Activated T-helper 9 cell treated with anti-CD3 and anti-CD28 coated beads, Interleukin-2, amount 50 U/mL, for 16 hours (primary cell): Measurements from ENCODE around the gene TFF2.

Experiments used
- DNase-seq: peaks from one replicate; pipeline ENCODE4 v3.0.0-alpha.2; 2020; ENCODE audit warnings: low read depth

Gene TFF2

GRCh38 chr21:42366292-42367010, 15.7 kb upstream of the TFF2 start, which contains the start of gene TFF1:
TSS of gene TFF1 (minus strand) at chr21:42366535. CDS start at chr21:42366495, 40 bp downstream.
- DNase-seq, result no peak

DNA sequence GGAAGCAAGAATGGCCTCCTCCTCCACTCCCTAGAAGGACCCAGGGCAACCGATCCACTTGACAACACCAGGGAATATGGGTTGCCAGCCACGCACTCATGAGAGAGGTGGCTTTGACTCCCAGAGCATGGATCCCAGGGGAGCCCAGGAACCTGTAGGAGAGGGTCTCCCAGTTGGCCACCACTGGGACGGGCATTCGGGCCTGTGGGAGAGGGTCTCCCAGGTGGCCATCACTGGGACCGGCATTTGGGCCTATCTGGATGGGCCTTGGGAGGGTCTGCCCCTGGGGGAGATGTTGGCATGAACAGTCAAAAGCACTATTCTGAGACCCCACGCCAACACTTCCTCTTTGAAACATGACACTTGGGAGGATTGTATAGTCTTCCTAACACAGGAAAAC, 15.0 kb upstream of the TFF2 start:
- no peak for DNase-seq

- DNase-seq, result no peak
Measured at GRCh38 chr21:42364304-42364865, 13.6 kb upstream of the TFF2 start.

GRCh38 chr21:42363312-42363711, 12.5 kb upstream of the TFF2 start:
- DNase-seq, result no peak

DNA sequence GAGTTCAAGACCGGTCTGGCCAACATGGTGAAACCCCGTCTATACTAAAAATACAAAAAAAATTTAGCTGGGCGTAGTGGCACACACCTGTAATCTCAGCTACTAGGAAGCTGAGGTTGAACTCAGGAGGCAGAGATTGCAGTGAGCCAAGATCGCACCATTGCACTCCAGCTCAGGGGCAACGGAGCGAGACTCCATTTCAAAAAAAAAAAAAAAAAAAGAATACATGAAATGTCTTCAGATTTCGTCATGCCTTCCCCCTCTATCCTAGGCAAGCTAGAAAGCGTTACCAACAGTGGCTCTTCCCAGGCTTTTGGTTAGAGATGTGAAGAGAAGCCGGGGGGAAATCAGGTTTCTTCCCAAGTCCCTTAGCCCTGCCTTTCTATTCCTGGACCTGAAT, 11.9 kb upstream of the TFF2 start:
- DNase-seq, result no peak

GRCh38 chr21:42362198-42362597, 11.4 kb upstream of the TFF2 start:
- no peak for DNase-seq

DNA sequence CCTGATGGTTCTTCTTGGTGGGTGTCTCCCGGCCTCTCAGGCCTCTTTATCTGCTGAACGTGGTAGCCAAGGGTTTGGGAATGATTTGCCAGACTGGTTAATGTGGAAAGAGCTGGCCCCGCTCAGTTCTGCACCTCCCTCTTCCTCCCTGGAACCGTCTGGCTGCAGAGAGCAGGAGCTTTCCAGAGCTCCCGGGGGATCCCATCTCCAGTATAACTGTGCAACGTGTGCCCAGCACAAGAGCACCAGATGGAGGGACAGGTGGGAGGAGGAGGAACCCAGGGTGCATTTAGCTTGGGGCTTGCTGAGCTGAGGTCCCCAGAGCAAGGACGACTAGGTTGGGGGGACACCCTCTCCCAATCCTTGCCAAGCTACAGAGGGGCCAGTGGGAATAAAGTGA, 10.5 kb upstream of the TFF2 start:
- DNase-seq, result no peak

DNA sequence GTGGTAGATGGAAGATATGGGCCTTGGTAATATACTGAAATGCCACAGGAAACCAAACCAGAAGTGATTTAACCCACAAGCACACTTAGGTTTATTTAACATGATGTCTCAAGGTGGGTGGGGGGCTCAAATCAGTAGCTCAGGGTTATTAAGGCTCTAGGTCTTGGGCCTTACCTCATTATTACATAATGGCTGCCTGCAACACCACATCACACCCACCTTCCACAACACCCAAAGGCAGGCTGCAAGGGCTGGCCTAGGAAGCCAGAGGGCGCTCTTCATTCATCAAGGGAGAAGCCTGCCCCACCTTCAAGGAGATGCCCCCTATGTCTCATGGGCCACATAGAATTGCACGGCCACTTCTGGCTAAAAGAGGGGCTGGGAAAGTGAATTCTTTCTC, 9.5 kb upstream of the TFF2 start:
- no peak for DNase-seq

- DNase-seq, result no peak
Measured at GRCh38 chr21:42358937-42359336, 8.1 kb upstream of the TFF2 start.

DNA sequence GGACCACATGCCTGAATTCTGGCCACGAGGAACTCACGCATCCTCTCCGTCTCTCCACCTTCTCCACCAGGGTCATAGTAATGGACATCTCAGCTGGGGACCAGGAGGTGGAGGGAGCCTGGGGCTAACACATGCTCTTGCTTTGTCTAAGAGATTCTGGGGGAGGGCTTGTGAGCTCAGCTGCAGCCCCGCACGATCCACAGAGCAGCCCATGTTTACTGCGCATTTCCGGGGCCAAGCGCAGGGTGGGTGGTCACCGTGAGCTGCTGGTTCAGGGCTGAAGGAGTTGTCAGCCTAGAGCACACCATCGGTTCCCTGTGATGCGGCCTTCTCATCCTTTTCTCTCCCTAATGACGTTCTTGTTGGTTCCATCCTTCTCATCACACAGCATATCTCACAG, 7.5 kb upstream of the TFF2 start:
- DNase-seq, result no peak

GRCh38 chr21:42357307-42357706, 6.5 kb upstream of the TFF2 start:
- no peak for DNase-seq

GRCh38 chr21:42356650-42357049, 5.9 kb upstream of the TFF2 start:
- DNase-seq, result no peak

- no peak for DNase-seq
Measured at GRCh38 chr21:42356046-42356445, 5.3 kb upstream of the TFF2 start.

GRCh38 chr21:42353623-42354022, 2.8 kb upstream of the TFF2 start:
- no peak for DNase-seq

- no peak for DNase-seq
Measured at GRCh38 chr21:42352441-42353095, 1.8 kb upstream of the TFF2 start.

DNA sequence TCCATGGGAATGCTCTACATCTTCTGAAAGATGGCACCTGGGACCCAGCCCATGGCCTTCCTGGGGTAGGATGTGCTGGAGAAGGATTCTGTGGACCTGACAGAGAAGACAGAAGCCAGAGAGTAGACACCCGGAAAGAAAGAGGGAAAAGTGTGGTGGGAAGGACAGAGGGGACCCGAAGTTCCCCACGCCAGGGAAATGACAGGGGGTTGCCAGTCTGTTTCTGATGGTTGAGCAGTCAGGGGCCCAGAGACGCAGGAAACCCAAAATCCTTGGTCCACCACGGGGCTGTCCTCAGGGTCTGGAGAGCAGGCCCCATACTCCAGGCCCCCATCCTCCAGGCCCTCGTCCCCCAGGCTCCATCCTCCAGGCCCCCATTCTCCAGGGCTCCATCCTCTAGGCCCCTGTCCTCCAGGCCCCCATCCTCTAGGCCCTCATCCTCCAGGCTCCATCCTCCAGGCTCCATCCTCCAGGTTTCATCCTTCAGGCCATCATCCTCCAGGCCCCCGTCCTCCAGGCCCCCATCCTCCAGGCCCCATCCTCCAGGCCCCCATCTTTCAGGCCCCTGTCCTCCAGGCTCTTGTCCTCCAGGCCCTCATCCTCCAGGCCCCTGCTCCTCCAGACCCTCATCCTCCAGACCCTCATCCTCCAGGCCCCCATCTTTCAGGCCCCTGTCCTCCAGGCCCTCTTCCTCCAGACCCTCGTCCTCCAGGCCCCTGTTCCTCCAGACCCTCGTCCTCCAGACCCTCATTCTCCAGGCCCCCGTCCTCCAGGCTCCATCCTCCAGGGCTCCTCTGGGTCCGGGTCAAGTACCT, 1.0 kb upstream of the TFF2 start:
- no peak for DNase-seq

DNA sequence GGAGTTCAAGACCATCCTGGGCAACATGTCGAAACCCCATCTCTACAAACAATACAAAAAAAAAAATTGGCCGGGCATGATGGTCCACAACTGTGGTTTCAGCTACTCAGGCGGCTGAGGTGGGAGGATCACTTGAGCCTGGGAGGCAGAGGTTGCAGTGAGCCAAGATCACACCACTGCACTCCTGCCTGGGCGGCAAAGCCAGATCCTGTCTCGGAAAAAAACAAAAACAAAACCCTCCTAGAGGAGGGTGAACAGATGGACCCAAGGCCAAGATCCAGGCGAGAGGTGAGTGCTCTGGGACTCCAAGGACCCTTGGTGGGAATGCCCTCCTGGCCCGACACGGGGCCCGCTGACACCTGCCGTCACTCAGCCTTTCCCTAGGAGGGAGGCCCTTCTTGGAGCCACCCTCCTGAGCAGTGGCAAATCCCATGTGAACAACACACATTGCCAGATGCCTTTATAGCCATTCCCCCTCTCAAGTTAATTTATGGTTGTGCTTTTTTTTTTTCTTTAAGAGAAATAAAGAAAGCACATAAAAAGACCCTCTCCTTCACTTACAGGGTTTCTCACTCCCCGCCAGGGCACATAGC, 380 bp downstream of the TFF2 start:
- DNase-seq, result no peak

DNA sequence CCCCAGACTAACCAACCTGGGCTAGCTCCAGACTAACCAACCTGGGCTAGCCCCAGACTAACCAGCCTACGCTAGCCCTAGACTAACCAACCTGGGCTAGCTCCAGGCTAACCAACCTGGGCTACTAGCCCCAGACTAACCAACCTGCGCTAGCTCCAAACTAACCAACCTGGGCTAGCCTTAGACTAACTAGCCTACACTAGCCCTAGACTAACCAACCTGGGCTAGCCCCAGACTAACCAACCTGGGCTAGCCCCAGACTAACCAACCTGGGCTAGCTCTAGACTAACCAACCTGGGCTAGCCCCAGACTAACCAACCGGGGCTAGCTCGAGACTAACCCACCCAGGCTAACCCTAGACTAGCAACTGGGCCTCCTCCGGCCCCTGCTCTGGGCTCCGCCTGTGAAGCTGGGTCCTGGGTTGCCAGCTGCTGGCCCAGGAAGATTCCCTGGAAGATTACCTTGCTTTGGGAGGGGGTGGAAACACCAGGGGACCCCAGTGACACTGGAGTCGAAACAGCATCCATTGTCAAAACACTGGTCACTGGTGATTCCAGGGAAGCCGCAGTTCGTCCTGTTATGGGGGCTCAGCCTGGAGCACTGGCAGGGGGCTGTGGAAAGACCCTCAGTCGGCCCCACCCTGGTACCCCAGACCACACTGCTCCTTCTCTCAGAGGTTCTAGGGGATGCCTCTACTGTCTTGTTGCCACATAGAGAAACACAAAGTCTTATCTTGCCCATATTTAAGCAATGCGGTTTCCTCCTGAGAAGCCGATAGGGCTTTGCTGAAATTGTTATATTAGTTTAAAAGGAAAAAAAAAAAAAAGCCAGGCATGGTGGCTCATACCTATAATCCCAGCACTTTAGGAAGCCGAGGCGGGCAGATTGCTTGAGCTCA, 1.1 kb downstream of the TFF2 start:
- DNase-seq, result no peak

GRCh38 chr21:42348762-42349161, 2.0 kb downstream of the TFF2 start:
- no peak for DNase-seq

DNA sequence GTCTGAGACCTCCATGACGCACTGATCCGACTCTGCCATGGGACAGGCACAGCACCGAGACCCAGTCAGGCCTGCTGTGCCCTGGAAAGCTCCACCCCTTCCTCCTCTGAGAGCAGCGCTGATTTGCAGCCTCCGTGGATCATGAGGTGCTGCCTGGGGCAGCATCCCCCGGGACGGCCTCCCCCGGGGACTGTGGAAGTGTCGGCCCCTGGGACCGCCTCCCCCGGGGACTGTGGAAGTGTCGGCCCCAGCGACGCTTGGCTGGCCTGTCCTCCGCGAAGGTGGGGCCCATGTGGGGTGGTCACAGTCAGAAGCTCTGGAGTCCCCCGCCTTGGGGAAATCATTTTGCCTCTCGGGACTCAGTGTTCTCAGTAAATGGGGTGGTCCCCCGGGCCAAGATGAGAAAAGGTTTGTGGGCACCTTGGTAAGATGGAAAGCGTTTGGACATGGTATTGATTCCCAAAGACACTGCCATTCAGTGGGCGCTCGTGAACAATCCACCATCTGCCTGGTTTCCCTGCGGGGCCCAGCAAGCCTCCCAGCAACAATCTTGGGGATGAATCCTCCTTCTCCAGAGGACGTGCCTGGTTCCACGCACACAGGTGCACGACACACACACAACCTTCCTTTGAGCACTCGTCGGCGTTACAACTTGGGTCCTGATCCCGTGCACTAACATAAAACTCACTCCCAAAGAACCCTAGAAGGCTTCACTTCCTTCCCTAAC, 3.0 kb downstream of the TFF2 start:
- no peak for DNase-seq
